GM12873 (cell line): ENCODE data around the gene TSPAN4.

Experiments
- TF ChIP-seq, protein P1 (sequence below): IDR thresholded peaks from 2 replicates; pipeline ENCODE4 v1.5.1; 2012; ENCODE audit warnings: low read depth, mild to moderate bottlenecking, moderate library complexity, low read length, control low read depth; ENCODE audit not compliant: insufficient read depth; ENCODE audit errors: missing control alignments

Gene TSPAN4

GRCh38 chr11:815675-816432 lies 26.8 kb upstream of the TSPAN4 start:
- TF ChIP-seq, protein P1, sequence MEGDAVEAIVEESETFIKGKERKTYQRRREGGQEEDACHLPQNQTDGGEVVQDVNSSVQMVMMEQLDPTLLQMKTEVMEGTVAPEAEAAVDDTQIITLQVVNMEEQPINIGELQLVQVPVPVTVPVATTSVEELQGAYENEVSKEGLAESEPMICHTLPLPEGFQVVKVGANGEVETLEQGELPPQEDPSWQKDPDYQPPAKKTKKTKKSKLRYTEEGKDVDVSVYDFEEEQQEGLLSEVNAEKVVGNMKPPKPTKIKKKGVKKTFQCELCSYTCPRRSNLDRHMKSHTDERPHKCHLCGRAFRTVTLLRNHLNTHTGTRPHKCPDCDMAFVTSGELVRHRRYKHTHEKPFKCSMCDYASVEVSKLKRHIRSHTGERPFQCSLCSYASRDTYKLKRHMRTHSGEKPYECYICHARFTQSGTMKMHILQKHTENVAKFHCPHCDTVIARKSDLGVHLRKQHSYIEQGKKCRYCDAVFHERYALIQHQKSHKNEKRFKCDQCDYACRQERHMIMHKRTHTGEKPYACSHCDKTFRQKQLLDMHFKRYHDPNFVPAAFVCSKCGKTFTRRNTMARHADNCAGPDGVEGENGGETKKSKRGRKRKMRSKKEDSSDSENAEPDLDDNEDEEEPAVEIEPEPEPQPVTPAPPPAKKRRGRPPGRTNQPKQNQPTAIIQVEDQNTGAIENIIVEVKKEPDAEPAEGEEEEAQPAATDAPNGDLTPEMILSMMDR = no peak

DNA sequence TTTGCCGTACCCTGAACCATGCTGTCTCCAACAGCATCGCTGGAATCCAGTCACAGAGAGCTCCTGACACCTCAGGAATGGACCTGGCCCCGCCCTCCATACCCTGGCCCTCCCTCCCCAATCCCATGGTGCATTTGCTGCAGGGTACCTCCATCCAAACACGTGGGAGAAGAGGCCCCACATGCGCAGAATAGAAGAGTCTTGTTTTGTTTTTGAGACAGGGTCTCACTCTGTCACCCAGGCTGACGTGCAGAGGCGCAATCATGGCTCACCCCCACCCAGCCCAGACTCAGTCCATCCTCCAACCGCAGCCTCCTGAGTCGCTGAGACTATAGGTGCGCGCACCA lies 26.2 kb upstream of the TSPAN4 start:
- TF ChIP-seq, protein P1 = no peak

- TF ChIP-seq, protein P1 = no peak
These were observed 24.1 kb upstream of the TSPAN4 start, which contains the start of gene PNPLA2 for GRCh38 chr11:818396-819128. PNPLA2 (plus strand) TSS chr11:818914; CDS start chr11:819719, 805 bp downstream.

DNA sequence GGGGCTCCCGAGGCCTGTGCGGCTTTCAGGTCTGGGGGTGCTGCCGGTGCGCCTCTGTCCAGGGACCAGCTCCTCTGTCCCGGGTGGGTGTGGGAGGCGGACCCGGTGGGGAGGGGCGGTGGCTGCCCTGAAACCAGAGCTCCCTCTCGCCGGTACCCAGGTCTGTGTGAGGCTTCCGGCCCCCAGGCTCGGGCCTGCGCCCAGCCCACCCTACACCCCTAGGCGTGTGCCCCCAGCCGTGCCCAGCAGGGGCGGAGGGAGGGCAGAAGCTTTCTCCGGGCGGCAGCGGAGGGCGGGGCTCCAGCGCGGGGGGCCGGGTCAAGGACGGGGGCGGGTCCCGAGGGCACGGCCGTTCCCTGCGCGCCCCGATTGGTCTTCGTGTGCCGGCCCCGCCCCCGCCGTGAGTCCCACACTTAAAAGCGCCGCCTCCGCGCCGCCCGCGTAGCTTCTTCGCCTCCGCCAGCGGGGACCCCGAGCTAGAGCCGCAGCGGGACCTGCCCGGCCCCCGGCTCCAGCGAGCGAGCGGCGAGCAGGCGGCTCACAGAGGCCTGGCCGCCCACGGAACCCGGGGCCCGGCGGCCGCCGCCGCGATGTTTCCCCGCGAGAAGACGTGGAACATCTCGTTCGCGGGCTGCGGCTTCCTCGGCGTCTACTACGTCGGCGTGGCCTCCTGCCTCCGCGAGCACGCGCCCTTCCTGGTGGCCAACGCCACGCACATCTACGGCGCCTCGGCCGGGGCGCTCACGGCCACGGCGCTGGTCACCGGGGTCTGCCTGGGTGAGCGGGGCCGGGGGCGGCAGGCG lies 23.3 kb upstream of the TSPAN4 start:
- TF ChIP-seq, protein P1 = no peak

- TF ChIP-seq, protein P1 = no peak
These were observed 22.6 kb upstream of the TSPAN4 start for GRCh38 chr11:819943-820649.

DNA sequence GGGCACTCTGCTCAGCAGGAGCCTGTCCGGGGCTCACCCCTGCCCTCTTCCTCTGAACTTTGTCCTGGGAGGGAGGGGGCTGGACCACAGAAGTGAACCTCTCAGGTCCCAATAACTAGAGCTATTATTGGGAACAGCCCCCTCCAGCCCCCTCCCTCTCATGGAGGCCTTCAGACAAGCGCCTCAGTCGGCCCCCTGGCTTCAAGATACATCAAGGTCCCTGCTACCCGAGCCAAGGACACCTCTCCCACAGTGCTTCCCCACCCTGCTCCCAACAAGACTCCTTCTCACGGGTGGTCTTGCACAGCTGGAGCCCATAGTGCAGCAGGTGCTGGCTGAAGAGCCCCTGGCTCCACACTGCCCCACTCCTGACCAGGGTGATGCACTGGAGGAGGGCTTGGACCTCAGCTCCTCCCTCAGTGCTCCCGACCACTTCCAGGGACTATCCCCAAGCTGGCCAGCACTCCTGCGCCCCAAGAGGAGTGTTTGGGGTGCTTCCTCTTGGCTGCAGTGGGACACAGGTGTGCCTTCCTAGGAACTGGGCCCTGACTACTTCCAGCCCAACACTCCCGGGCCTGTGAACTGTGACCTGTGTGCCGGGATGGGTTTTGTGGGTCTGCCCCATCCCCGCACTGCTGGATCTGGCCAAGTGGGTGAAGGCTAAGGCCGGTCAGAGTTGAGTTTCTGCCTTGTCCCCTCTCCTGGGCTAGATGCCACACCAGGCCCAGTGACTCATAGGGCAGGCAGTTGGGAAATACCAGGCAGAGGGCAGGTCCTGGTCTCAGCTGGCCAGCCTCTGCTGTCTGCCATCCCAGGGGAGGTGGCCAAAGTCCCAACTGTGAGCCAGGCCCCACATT lies 21.8 kb upstream of the TSPAN4 start:
- TF ChIP-seq, protein P1 = no peak
